ENCODE results near the gene BOC.

DNA sequence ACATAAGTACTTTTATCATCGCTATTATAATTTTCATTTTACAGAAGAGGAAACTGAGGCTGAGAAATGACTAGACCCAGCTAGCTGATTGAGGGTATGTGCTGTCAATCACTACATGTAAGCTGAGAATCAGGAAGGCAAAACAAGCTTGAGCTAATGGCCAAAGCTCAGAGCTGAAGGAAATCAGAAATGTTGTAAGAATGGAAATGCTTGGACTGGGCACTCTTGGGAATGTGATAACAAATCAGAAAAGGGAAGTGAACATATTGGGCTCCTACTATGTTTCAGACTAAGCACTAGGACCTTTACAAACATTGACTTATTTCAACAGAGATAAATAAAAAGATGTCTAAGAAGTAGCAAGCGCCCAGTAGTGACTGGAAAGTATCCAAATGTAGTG, 33.8 kb upstream of the BOC start:
- TF ChIP-seq CTCF (IDR thresholded peaks at IDR 0.05) (no peak), POLR2A (IDR thresholded peaks at IDR 0.05) (no peak)
